GM12864 (cell line): ENCODE measurements around the gene FBXW12.

Source experiments
- DNase-seq: peaks from one replicate; pipeline ENCODE4 v3.0.0-alpha.2; 2011; ENCODE audit warnings: low read depth
- H3K4me3 ChIP-seq: 2 replicates; pipeline ENCODE4 v1.5.1; 2011; ENCODE audit warnings: mild to moderate bottlenecking, low read depth, low read length, control low read depth
- TF ChIP-seq, protein P1 (sequence below): IDR thresholded peaks from 2 replicates; pipeline ENCODE4 v1.5.1; 2011; ENCODE audit warnings: low read depth, mild to moderate bottlenecking, moderate library complexity, low read length, control low read depth, inconsistent platforms; ENCODE audit errors: missing control alignments

The FBXW12 gene

DNA sequence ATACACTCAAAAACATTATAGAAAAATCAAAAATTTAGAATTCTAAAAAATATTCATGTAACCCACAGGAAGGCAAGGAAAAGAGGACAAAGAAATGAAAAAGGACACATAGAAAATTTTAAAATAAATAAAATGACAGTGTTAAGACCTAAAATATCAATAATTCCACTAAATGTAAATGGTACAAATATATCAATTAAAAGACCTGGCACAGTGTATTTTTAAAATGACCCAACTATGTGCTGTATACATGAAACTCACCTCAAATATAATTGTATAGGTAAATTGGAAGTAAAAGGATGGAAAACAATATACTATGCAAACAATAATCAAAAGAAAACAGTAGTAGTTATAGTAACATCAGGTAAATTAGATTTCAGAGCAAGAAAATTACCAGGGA lies 10.1 kb upstream of the FBXW12 start:
- TF ChIP-seq, protein P1, sequence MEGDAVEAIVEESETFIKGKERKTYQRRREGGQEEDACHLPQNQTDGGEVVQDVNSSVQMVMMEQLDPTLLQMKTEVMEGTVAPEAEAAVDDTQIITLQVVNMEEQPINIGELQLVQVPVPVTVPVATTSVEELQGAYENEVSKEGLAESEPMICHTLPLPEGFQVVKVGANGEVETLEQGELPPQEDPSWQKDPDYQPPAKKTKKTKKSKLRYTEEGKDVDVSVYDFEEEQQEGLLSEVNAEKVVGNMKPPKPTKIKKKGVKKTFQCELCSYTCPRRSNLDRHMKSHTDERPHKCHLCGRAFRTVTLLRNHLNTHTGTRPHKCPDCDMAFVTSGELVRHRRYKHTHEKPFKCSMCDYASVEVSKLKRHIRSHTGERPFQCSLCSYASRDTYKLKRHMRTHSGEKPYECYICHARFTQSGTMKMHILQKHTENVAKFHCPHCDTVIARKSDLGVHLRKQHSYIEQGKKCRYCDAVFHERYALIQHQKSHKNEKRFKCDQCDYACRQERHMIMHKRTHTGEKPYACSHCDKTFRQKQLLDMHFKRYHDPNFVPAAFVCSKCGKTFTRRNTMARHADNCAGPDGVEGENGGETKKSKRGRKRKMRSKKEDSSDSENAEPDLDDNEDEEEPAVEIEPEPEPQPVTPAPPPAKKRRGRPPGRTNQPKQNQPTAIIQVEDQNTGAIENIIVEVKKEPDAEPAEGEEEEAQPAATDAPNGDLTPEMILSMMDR = no peak
- no peak for DNase-seq
- no peak overlapping the region for H3K4me3 ChIP-seq

DNA sequence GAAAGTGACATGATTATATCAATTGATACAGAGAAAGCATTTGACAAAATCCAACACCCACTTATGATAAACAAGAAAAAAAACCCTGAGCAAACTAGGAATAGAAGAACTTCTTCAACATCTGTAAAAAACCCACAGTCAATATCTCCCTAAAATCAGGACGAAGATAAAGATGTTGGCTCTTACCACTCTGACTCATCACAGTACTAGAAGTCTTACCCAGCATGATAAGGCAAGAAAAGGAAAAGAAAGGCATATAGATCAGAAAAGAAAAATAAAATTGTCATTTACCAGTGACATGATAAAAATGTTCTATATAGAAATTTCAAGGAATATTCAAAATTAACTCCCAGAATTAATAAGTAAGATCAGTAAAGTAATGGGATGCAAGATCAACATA lies 7.2 kb upstream of the FBXW12 start:
- TF ChIP-seq, protein P1 = no peak
- DNase-seq = no peak
- no peak overlapping the region for H3K4me3 ChIP-seq

DNA sequence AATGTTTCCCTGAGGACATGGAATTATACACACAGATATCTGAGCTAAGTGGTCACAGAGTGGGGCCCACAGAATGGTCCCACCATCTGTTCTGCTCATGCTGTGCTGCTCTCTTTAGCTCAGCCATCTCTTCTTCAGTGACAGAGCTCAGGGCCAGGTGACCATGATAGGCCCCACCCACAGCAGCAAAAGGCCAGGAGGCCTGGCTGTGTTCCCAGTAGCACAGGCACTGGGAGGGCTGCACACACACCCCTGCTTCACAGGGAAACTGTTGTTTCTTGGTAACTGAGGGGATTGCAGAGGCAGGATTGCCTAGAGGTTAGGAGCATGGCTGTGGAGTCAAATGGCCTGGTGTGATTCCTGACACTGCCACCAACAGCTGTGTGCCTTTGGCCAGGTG lies 4.8 kb upstream of the FBXW12 start:
- TF ChIP-seq, protein P1 = no peak
- H3K4me3 ChIP-seq = no peak overlapping the region
- DNase-seq = no peak

DNA sequence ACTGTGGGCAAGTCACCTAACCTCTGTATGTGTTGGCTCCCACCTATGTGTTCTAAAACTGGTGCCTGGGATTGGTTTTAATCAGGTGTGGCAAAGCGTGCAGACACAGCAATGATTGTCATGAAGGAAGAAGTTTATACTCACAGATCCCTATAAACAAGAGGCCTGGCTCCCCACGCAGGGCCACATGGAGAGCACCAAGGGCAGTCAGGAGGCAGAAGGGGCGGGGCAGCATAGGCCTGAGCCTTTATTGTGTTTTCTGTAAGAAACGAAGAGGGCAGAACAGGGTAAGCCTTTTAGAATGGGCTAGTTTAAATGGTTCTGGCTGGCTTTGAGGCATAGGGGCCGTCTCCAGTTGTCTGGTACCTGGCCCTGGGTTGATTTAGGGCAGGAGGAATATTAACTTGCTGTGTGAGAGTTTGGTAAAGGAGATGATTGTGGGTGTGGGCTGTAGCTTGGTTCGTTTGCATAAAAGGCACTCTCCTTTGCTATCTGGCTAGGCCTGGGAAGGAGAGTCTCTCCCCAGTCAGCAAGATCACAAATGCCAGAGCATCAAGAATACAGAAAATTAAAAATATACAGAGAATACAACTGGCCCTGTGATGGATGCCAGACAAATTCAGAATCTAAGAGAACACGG lies 2.2 kb upstream of the FBXW12 start:
- no peak overlapping the region for H3K4me3 ChIP-seq
- TF ChIP-seq, protein P1 = no peak
- no peak for DNase-seq

DNA sequence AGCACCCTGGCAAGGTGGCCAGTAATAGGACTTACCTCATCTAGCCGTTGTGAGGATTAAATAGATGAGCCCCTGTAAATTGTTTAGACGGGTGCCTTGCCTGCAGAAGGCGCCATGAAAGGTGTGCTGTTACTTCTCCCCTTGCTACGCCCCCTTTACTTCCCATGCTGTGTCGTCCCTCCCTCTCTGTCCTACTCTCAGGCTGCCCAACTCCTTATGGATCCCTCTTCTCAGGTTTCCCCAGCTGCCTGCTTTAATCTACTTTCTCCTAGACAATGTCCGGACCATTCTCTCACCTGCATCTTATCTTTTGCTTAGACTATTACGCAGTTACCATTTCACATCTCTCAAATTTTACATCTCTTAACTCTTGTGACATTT lies 1.7 kb upstream of the FBXW12 start:
- no peak for DNase-seq
- TF ChIP-seq, protein P1 = no peak
- H3K4me3 ChIP-seq = no peak overlapping the region

DNA sequence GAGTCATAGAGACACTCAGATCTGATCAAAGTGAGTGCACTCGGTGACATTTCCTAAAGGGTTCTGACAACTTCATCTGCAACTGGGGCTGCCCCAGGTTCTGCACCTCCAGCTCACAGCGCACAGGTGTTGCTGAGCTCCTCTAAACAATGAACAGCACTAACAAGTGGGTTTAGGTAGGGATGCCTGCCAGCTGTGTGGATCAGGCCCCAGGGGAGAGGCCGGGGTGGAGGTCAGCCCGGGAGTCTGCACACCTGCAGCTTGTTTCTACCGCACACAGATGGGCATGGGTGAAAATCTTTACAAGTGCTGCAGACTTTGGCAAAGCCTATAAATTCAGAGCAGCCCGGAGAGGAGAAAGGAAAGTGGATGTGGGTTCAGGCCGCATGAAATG lies 355 bp downstream of the FBXW12 start:
- no peak for DNase-seq
- TF ChIP-seq, protein P1 = no peak
- H3K4me3 ChIP-seq = no peak overlapping the region

DNA sequence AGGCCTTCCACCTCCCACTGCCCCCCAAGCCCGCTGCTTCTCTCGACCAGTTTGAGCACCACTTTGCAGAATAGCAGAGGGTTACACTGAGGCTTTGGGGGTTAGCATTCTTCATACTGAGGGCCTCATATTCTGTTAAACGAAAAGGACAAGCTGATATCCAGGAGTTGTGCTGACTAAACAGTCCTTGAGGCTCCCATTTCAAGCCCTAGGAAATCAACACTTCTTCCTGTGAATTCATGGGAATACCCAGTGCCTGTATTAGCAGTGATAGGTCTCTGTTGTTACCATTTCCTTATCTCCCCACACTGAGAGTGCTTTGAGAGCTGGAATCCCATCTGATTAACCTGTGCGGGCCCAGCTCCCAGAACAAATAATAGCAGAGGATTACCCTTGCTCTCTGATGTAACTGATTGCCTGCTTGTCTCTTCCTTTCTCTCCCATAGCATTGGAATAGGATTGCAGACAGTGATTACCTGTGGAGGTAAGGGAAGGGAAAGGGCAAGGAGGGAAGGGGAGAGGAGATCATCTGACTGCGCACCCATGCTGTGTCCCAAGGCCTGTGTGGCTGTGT lies 930 bp downstream of the FBXW12 start:
- H3K4me3 ChIP-seq = no peak overlapping the region
- DNase-seq = no peak
- TF ChIP-seq, protein P1 = no peak
